HepG2 (cell line): Measurements from ENCODE around the gene FABP1. TPM values are rescaled to one million over a fixed set of nuclear protein-coding genes. Genes with fewer than 3 reads are reported as not detected.

Experiments
- ATF6 ChIP-seq: sonication (generic); formaldehyde crosslinking; conservative IDR thresholded peaks from 2 replicates; pipeline ENCODE4 v1.4.0; 2020; ENCODE audit warnings: missing genetic modification reagents
- CSRNP2 ChIP-seq: sonication (generic); formaldehyde crosslinking; conservative IDR thresholded peaks from 2 replicates; pipeline ENCODE4 v1.8.0; 2022; ENCODE audit warnings: low read depth, missing genetic modification reagents
- HINFP ChIP-seq: sonication (generic); formaldehyde crosslinking; IDR thresholded peaks from 2 replicates; pipeline ENCODE4 v1.4.0; 2020; ENCODE audit warnings: low read depth, mild to moderate bottlenecking, missing genetic modification reagents
- KIAA2018 ChIP-seq: sonication (generic); formaldehyde crosslinking; IDR thresholded peaks from 2 replicates; pipeline ENCODE4 v1.5.0; 2020; ENCODE audit warnings: mild to moderate bottlenecking, missing genetic modification reagents, borderline replicate concordance
- KMT2B ChIP-seq: IDR thresholded peaks from 2 replicates; pipeline ENCODE4 v1.6.1; 2016; ENCODE audit warnings: missing genetic modification reagents, missing compliant biosample characterization
- MTA1 ChIP-seq: sonication (generic); formaldehyde crosslinking; IDR thresholded peaks from 2 replicates; pipeline ENCODE4 v1.4.0; 2020; ENCODE audit warnings: missing genetic modification reagents, mild to moderate bottlenecking, borderline replicate concordance
- MTF2 ChIP-seq: sonication (generic); formaldehyde crosslinking; IDR thresholded peaks from 2 replicates; pipeline ENCODE4 v1.5.0; 2020; ENCODE audit warnings: missing genetic modification reagents, borderline replicate concordance
- ONECUT2 ChIP-seq: sonication (generic); formaldehyde crosslinking; IDR thresholded peaks from 2 replicates; pipeline ENCODE4 v1.4.0; 2020; ENCODE audit warnings: missing genetic modification reagents
- SMC3 ChIP-seq: IDR thresholded peaks from 2 replicates; pipeline ENCODE4 v1.6.1; 2011; ENCODE audit warnings: low read length, improper control_type of control experiment
- TAF1 ChIP-seq: sonication (generic); formaldehyde crosslinking; IDR thresholded peaks from 2 replicates; pipeline ENCODE4 v1.4.0; 2020; ENCODE audit warnings: missing genetic modification reagents
- ZNF180 ChIP-seq: sonication (generic); formaldehyde crosslinking; IDR thresholded peaks from 2 replicates; pipeline ENCODE4 v1.4.0; 2020; ENCODE audit warnings: low read depth, missing genetic modification reagents, borderline replicate concordance
- ZNF33B ChIP-seq: sonication (generic); formaldehyde crosslinking; IDR thresholded peaks from 2 replicates; pipeline ENCODE4 v1.5.1; 2020; ENCODE audit warnings: mild to moderate bottlenecking, missing genetic modification reagents
- ZNF547 ChIP-seq: sonication (generic); formaldehyde crosslinking; IDR thresholded peaks from 2 replicates; pipeline ENCODE4 v1.5.1; 2020; ENCODE audit warnings: mild to moderate bottlenecking, missing genetic modification reagents
- ZNF598 ChIP-seq: sonication (generic); formaldehyde crosslinking; IDR thresholded peaks from 2 replicates; pipeline ENCODE4 v1.5.1; 2020; ENCODE audit warnings: mild to moderate bottlenecking, missing genetic modification reagents, borderline replicate concordance
- ZNF672 ChIP-seq: sonication (generic); formaldehyde crosslinking; IDR thresholded peaks from 2 replicates; pipeline ENCODE4 v1.8.1; 2022; ENCODE audit warnings: missing genetic modification reagents
- ZNF678 ChIP-seq: sonication (generic); formaldehyde crosslinking; IDR thresholded peaks from 2 replicates; pipeline ENCODE4 v1.4.0; 2020; ENCODE audit warnings: mild to moderate bottlenecking, missing genetic modification reagents
- polyA plus RNA-seq, 8 experiments: library from polyadenylated mRNA; depleted of rRNA in 3 of 8; stranded (reverse) in 7 of 8; unstranded in 1 of 8; fragments of >200 nt; fragmentation: Illumina TruSeq in 4 of 8; extraction: Trizol in 4 of 8; gene quantifications; 2 replicates each; pipeline versions ENCODE4 v1.2.1 to v1.2.3, GENCODE V29; 2011 to 2016; ENCODE audit warnings: low read depth in 4 of 8, missing spikeins in 1 of 8, mixed read lengths in 1 of 8; ENCODE audit not compliant: insufficient read depth in 1 of 8
- total RNA-seq, 5 experiments: library from RNA; depleted of rRNA; stranded (reverse); fragments of >200 nt; fragmentation: Illumina TruSeq; extraction: Trizol; gene quantifications; 2 replicates each; pipeline ENCODE4 v1.2.3, GENCODE V29; 2016; ENCODE audit warnings: low read depth in 1 of 5

Gene FABP1
- total and polyA plus RNA-seq, 2 of the 13 experiments (the other 11 are each of a cell fraction or from before 2014, with no cell fraction given), result 644 to 1,608 TPM

GRCh38 chr2:88139203-88139702, 11.4 kb upstream of the FABP1 start (continued):
- TF ChIP-seq KIAA2018, result no peak
- peak; percentile 62; the same call in 1 of the 2 replicates for TF ChIP-seq KMT2B (CRISPR knock-in tag)
- no peak for TF ChIP-seq CSRNP2
- TF ChIP-seq ZNF33B (CRISPR knock-in tag), result no peak
- no peak for TF ChIP-seq MTF2
- no peak; the same call in 1 of the 2 replicates for TF ChIP-seq ATF6
- TF ChIP-seq ZNF672 (CRISPR knock-in tag), result no peak
- TF ChIP-seq ZNF547, result no peak
- no peak for TF ChIP-seq MTA1 (CRISPR knock-in tag)
- TF ChIP-seq ZNF678 (CRISPR knock-in tag), result no peak
- no peak for TF ChIP-seq ZNF598 (CRISPR knock-in tag)
- TF ChIP-seq ZNF180, result no peak
- TF ChIP-seq TAF1, result peak; percentile 66; the same call in 1 of the 2 replicates
- TF ChIP-seq HINFP (CRISPR knock-in tag), result 0 out of 2 replicates have a peak, but pooled peaks have one; percentile 50
- peak; percentile 33; the same call in 1 of the 2 replicates for TF ChIP-seq SMC3
- TF ChIP-seq ONECUT2 (CRISPR knock-in tag), result no peak
